Measurements from ENCODE around the gene EXOSC5.
"Not testable (repeated sequence)": the region's sequence is repeated elsewhere in the genome, so short reads cannot be mapped to it uniquely, and the experiment has no call there.

Gene EXOSC5

GRCh38 chr19:41426116-41426841 is 29.1 kb upstream of the EXOSC5 start:
- no peak for DNase-seq

DNA sequence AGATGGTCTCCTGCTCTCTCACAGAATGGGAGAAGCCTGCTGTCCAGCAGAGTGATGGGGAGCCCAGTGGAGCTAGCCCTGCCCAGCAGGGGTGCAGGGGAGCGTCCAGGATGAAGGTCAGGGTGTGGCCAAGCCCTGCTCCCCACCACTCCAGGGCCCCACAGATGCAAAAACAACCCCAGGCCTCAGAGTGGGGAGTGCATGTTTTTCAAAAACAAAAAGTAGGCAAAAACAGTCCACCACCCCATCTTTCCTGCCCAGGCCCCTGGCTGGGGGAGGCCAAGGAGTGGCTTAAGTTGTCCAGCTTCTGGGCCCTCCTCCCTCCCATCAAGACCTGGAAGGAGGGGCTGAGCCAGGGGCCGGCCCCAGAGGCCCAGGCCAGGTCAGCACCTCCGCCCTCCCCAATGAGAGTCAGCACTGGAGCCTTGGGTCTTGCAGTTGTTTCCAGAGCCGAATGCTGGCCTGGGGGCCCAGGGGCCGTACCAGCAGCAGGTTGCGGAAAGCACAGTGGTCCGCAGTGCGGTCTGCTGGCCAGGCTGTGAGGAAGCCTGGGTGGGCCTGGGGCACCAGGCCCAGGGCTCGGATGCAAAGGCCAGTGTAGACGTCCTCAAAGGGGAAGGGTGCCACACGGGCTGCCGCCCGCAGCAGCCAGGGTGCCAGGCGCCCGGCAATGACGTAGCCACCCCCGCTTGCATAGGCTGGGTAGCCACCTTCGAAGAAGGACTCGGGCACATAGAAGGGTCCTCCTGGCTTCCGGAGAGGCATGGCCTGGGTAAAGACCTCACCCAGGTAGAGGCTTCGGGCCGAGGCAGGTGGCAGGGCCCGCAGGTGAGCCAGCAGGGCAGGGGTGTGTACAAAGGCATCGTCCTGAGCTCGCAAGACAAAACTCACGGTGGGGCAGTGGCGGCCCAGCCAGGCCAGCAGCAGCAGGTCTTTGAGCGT is 28.3 kb upstream of the EXOSC5 start:
- no peak for DNase-seq

GRCh38 chr19:41424335-41425173 is 27.4 kb upstream of the EXOSC5 start:
- no peak for DNase-seq

GRCh38 chr19:41422955-41423354 is 25.8 kb upstream of the EXOSC5 start:
- no peak for DNase-seq

- DNase-seq: no peak
These were observed 25.3 kb upstream of the EXOSC5 start for GRCh38 chr19:41422456-41422855.

DNA sequence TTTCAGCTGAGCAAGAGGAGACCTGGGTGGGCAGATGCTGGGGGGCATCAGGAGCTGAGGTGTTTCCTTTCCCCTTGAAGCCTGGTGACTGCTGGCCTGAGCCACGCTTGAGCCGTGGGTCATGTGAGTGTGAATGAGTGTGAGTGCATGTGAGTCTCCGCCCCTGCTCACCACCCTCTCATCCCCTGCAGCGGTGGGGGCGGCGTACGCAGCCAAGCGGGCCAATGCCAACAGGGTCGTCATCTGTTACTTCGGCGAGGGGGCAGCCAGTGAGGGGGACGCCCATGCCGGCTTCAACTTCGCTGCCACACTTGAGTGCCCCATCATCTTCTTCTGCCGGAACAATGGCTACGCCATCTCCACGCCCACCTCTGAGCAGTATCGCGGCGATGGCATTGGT is 24.8 kb upstream of the EXOSC5 start:
- no peak for DNase-seq

DNA sequence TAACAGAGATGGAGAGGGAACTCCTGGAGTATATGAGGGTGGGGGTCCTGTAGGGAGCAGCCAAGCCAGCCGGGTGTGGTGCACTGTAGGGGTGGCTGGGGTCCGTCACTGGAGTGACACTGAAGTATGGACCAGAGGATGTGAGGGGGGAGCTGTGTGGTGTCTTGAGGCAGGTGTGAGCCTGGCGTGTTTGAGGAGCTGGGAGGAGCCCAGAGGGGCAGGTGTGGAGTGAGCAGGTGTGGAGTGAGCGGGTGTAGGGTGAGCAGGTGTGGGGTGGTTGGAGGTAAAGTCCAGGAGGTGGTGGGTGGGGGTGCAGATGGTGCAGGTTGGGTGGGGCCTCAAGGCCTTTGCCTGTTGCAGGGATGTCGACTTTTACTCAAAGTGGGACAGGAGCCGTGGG is 24.2 kb upstream of the EXOSC5 start:
- DNase-seq: no peak

DNA sequence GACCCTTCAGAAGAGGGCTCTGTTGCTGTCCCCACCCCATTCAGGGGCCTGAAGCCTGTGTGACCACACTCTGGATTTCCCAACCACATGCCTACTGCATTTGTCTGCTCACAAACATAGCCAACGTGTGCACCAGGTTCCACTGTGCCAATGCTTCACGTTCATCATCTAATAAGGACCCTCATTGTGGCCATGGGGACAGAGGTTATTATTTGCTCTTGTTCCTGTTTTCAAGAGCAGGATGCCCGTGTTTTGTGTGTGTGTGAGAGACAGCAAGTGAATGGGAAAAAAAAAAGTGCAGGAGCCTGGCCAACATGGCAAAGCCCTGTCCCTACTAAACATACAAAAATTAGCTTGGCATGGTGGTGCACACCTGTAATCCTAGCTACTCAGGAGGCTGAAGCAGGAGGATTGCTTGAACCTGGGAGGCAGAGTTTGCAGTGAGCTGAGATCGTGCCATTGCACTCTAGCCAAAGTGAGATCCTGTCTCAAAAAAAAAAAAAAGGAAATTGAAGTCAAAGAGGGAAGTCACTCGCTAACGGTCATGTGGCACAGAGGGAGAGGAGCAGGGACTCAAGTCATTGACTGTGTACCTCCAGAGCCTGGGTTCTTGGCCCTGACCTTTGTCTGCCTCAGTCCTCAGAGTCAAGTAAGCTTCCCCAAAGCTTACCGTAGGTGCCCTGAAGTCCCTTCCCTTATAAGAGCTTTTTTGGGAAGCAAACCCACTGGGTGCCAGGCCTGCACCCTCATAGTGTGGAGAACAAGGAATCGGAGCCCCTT is 23.1 kb upstream of the EXOSC5 start:
- DNase-seq: no peak

- DNase-seq: no peak
These were observed 19.1 kb upstream of the EXOSC5 start for GRCh38 chr19:41416194-41416674.

DNA sequence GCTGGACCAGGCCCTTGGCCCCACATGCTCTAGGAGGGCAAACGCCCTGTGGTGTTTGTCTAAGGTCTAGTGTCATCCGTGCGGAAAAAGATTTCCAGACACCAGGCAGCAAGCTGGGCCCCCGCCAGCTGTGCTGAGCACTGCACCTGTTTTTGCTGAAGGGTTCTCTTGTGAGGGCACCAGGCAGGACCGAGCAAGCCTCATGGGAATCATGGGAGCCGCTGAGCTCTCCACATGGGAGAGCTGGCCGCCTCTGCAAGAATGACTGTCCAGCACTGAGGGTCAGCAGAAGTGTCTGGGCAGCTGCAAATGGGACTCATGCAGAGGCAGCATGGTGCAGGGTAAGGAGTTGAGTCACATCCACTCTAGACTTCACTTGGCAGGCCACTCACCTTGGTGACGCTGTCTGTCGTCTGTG is 18.0 kb upstream of the EXOSC5 start:
- no peak for DNase-seq

DNA sequence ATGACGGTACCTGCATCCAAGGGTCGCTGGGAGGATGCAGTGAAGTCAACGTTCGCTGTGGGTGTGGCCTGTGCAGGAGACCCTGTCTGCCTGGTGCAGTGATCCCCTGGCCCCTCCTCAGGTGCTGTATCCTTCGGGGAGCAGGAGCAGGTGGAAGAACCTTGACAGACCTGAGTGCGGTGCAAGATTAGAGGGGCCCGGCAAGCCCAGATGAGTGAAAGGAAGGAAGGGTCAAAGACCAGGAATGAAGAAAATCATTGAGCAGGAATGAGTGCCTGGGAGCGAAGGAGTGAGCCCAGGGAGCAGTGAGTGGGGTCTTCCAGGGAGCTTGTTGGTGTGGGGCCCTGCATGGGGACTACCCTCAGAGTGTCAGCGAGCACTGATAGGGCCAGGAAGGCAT is 17.3 kb upstream of the EXOSC5 start:
- no peak for DNase-seq

GRCh38 chr19:41413947-41414346 is 16.8 kb upstream of the EXOSC5 start:
- DNase-seq: no peak

- no peak for DNase-seq
These were observed 15.8 kb upstream of the EXOSC5 start for GRCh38 chr19:41412953-41413352.

DNA sequence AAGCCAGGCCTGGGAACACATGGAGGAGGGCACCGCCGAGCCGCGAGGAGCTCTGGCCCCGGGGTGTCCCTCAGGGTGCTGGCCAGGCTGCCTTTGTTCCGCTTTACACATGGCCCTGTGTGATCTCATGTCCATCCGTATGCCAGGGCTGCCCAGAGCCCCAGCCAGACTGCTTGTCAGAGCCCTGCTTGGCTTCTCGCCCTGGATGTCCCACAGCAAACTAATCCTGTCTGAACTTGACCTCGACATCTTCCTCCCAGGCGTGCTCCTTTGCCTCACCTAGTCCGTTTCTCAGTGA is 14.8 kb upstream of the EXOSC5 start:
- no peak for DNase-seq

DNA sequence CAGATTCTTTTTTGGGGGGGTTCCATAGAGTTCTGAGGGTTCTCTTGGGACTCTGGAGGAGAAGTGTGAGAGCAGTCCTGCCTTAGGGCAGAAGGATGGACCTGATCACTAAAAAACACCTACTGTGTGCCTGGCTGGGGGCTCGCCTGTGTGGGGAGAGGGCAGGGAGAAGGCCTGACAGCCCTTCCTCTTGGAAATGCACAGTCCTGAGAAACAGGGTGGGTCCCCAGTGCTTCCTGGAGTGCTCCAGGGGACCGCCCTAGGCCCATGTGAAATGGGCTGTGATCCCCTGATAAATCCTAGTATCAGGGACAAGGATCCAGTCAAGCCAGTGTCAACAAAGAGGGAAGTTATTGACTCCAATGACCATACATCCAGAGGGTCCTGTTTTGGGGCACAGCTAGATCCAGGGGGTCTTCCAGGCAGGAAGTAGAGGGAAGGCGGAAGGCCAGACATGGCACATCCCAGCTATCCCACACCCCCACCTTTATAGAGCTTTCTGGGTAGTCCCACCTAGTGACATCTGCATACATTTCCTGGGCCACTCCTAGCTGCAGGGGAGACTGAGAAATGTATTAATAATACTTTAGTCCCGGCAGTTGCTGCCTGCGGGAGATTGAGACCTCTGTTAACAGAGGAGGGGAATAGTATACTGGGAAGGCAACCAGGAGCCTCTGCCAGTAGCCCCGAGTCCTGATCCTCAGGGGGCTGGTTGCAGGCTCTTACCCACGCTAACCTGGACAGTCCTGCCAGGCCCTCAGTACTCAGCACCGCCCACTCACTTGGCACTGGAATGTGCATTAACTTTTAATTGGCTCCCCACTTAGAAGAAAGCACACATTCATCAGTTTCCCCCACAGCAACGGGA is 14.2 kb upstream of the EXOSC5 start:
- no peak for DNase-seq

DNA sequence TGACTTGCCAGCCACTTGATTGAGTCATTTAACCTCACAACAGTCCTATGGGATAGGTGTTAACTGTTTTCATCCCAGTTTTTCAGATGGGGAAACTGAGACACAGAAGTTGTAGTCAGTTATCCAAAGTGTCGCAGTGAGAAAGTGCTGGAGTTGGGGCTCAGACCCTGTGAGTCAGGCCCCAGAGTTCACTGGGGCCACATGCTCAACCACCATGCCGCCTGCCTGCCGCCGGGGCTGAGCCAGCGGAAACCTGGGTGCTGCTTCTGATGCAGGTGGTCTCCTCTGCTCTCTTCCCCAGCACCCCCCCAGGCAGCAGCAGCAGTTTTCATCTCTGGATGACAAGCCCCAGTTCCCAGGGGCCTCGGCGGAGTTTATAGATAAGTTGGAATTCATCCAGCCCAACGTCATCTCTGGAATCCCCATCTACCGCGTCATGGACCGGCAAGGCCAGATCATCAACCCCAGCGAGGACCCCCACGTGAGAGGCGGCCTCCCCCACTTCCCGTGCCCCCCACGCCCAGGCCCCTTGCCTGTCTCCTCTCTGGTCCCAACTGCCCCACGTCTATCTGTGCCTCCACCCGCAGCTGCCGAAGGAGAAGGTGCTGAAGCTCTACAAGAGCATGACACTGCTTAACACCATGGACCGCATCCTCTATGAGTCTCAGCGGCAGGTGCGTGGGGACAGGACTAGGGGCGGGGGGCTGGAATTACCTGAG is 13.3 kb upstream of the EXOSC5 start:
- no peak for DNase-seq

DNA sequence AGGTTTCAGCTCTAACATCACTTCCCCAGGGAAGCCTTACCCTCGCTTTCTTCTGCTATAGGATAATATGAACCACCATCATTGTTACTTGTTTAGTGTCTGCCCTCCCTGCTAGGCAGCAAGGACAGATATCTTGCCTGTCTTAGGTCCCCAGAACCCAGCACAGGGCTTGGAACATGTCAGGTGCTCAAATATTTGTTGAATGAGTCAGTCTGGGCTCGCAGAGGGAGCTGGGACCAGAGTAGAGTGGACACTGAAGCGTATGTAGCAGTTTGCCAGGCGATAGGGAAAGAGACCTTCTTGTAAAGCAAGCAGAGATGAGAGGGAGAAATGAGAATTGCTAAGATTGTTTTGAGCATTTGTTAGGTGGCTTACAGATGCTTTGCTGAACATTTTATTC is 12.1 kb upstream of the EXOSC5 start:
- no peak for DNase-seq

DNA sequence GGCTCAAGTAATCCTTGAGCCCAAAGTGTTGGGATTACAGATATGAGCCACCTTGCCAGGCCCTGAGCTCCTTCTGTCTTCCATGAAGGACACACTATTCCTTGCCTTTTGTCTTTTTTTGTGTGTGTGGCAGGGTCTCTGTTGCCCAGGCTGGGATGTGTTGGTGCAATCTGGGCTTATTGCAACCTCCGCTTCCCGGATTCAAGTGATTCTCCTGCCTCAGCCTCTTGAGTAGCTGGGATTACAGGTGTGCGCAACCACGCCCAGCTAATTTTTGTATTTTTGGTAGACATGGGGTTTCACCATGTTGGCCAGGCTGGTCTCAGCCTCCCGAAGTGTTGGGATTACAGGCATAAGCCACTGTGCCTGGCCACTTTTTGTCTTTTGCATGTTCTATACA is 11.7 kb upstream of the EXOSC5 start:
- DNase-seq: not testable (repeated sequence)

- no peak for DNase-seq
These were observed 11.1 kb upstream of the EXOSC5 start for GRCh38 chr19:41408256-41408655.

DNA sequence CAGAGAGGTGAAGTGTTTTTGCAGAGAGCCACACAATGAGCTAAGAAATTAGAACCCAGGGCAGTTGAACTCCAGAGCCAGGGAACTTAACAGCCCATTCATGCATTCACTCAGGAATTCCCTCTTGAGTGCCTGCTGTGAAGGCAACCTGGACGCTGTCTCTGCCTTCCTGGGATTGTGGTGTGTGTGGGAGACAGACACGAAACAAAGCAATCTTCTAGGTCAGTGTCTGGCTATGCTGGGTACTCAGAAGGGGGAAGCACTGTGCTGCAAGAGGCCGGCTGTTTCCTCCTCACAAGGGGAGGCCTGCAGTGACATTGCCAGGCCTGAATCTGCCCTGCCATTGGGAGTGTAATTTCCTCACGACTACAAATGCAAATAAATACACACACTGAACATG is 10.1 kb upstream of the EXOSC5 start:
- DNase-seq: no peak

GRCh38 chr19:41405776-41406175 is 8.6 kb upstream of the EXOSC5 start:
- DNase-seq: no peak

Measured in NCI-H1048 (cell line).